Vagina (tissue), 2 donors: Measurements from ENCODE around the gene ARL2BP.

Source experiments
- POLR2A ChIP-seq, 2 donors: fragments of 450-650 bp; IDR thresholded peaks; one replicate each; pipeline ENCODE4 v1.6.1; 2017; ENCODE audit warnings: antibody characterized with exemption in 2 of 2, mild to moderate bottlenecking in 2 of 2, moderate library complexity in 2 of 2
- POLR2AphosphoS5 ChIP-seq, 2 donors: sonication (generic); formaldehyde crosslinking; IDR thresholded peaks; one replicate each; pipeline ENCODE4 v1.9.0; 2017; ENCODE audit warnings: antibody characterized with exemption in 2 of 2, mild to moderate bottlenecking in 2 of 2, low read depth in 1 of 2; ENCODE audit not compliant: insufficient read depth in 1 of 2

- TF ChIP-seq POLR2AphosphoS5 (IDR thresholded peaks at IDR 0.05; ENCODE audit: insufficient read depth in 1 of 2, low read depth in 1 of 2) = no peak
- no peak for TF ChIP-seq POLR2A (IDR thresholded peaks at IDR 0.05)
These were observed 16.0 kb upstream of the ARL2BP start for GRCh38 chr16:57229079-57229478.
